Mammary epithelial cell (primary cell): ENCODE results near the gene NPFF.

Experiments
- CTCF ChIP-seq, 2 donors: IDR thresholded peaks in 1 of 2; conservative IDR thresholded peaks in 1 of 2; 2 replicates each; pipeline ENCODE4 v1.5.1; 2011 to 2012; ENCODE audit warnings: inconsistent platforms in 2 of 2, low read length in 2 of 2, mild to moderate bottlenecking in 2 of 2, control low read depth in 1 of 2, low read depth in 1 of 2; ENCODE audit not compliant: insufficient read depth in 1 of 2; ENCODE audit errors: extremely low read depth in 1 of 2
- EZH2 ChIP-seq: IDR thresholded peaks from 2 replicates; pipeline ENCODE4 v1.6.1; 2012; ENCODE audit warnings: low read length, inconsistent platforms, borderline replicate concordance

- TF ChIP-seq CTCF (conservative IDR thresholded peaks at IDR 0.05 in 1 of 2, IDR thresholded peaks at IDR 0.05 in 1 of 2; ENCODE audit: extremely low read depth in 1 of 2, insufficient read depth in 1 of 2, low read depth in 1 of 2, low read length in 2 of 2): no peak
- TF ChIP-seq EZH2: no peak
Observed at GRCh38 chr12:53486736-53487487, 20.4 kb downstream of the NPFF start.
